NCI-H2196 treated with DMSO at 0.1 percent for 48 hours (cell line): ENCODE results near the gene GRIN2C.

ENCODE experiments used
- DNase-seq: peaks from one replicate; lab custom pipeline; 2025; ENCODE audit not compliant: unreplicated experiment; lab: John Stamatoyannopoulos, UW

GRIN2C gene

DNA sequence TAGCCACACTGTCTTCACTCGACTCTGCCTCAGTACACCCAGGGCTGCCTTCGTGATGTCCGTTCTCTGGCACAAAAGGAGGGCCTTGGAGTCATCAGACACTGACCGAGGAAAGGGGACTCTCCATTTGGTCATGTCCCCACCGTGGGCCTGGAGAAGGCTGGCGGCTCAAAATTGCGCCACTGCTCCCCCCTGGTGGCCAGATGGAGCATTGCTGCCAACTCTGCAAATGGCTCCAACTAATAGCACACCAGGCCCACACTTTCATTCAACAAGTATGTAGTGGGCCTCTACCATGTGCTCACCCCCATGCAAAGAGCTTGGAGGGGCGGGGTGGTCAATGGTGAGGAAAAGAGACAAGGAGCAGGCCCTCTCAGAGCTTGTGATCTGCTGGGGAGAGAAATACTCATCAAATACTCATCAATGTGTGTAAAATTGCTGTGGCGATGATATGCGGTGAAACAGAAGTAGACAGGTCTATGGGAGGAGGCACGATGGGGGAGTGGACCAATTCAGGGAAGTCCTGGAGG is 5.2 kb upstream of the GRIN2C start:
- DNase-seq, result no peak

DNA sequence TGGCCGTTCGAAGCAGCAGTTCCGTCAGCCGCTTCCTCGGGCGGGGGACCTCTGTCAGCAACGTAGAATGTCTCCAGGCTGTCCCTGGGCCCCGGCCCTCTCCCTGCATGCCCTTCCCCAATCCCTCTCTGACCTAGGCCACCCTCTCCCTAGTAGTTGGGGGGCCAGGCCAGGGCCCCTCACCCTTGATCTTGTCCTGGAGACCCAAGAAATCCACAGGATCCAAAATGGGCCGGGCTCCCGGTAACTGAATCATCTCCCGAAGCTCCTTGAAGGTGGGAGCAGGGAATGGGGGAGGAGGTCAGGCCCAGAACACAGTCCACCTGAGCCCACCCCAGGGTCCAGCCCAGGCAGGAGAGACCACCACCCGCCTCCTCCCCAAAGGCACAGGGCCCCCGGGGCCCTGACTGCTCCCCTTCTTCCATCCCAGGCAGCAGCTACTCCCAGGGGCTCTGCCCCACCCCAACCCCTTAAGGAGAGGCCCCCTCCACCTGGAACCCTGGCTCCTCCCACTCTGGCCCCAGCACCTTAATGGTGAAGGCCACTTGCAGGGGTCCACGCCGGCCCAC is 4.7 kb upstream of the GRIN2C start:
- no peak for DNase-seq

DNA sequence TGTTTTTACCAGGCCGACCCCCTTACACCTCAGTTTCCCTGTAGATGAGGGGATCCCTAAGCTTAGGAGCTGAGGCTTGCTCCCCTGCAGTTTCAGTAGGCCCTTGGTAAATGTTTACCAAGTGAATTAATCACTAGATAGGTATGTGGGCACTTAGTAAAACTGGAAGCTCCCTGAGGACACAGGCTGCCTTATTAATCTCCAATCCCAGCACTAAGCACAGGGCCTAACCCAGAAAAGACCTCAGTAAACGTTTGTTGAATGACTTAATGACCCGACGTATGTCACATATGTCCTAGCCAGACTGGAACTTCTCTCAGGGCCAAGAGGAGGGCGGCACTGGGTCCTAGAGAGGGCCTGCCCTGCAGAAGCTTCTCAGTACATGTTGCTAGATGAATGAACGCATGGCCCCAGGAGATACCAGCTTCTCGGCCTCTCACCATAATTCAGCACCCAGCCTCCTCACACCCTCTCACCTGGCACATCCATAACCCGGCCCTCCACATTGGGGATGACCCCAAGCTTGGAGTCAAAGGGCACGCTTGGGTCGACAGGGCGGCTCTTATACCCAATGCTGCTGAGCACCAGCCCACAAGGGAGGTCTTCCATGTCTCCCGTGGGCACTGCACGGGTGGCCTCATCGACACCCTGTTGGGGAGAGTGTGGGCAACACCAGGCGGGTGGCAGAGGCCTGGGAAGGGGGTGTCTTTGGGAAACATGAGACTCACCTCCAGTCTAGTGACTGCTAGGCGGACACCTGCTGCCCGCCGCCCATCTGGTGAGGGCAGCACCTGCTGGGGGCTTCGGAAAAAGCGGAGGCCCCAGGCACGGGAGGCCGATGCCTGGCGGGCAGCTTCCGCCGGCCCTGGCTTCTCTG is 4.0 kb upstream of the GRIN2C start:
- DNase-seq, result no peak

DNA sequence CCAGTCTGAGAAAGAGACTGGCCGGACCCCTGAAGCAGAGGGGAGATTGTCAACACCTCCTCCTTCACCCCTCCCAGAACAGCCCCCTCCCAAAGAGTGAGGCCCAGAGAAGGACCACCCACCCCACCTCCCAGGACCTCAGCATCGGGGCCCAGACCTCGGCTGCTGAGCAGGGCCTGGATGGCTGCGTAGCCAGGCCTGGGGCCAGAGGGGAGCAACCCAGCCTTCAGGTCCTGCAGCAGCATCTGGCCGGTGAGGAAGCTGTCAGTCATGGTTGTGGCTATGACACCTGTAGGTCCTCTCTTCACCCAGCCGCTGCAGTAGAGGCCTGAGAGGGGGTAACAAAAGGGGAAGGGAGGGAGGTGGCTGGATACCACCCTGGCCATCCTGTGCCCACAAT is 3.2 kb upstream of the GRIN2C start:
- no peak for DNase-seq

DNA sequence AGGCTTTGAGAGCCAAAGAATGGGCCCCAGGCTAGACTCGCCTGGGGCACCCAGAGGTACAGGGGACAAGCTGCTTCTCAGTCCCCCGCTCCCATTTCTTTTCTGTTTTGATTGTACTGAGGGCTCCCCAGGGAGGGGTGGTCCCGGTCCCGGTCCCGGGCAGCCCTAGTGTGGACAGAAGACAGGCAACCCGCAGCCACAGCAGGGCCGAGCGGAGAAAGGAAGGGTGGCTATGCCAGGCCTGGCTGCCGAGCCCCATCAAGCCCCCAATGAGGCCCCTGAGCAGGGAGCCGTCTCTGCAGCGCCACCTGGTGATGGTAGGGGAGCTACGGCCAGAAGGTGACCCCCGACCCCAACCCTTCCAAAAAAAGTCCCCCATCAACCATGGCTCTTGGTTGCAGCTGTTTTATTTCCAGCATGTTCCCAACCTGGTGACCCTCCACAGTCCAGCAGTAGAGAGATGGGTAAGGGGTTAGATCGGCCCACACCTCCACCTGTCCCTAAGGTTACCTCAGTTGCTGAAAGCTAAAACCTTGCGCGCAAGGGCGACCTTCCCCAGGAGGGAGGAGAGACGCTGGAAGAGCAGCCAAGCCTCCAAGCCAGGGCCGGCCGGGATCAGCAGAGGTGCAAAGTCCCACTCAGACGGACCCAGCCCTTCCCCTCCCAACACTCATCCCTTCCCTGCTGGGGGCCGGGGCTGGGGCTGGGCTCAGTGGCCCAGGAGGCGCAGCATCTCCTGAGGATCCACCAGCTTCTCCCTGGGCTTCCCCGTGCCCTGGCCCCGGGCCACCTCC is 2.6 kb upstream of the GRIN2C start:
- no peak for DNase-seq

DNA sequence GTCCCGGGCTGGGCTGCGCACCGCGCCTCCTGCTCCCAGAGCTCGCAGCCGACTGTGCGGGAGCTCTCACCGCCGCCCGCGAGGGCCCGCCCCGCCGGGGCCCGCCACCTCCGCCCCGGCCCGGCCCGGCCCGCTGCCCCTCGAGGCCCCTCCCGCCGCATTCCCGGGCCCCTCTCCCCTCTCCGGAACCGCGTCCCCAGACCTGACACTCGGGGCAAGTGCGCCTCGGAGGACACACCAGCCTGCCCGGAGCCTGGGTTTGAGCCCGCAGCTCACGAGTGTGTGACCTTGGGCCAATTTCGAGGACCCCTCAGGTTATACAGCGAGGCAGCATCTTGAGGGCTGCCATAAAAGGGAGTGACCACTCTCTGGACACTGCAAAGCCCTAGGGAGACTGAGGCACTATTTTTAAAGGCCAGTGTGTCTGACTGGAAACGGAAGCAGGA is 2.0 kb upstream of the GRIN2C start:
- no peak for DNase-seq

DNA sequence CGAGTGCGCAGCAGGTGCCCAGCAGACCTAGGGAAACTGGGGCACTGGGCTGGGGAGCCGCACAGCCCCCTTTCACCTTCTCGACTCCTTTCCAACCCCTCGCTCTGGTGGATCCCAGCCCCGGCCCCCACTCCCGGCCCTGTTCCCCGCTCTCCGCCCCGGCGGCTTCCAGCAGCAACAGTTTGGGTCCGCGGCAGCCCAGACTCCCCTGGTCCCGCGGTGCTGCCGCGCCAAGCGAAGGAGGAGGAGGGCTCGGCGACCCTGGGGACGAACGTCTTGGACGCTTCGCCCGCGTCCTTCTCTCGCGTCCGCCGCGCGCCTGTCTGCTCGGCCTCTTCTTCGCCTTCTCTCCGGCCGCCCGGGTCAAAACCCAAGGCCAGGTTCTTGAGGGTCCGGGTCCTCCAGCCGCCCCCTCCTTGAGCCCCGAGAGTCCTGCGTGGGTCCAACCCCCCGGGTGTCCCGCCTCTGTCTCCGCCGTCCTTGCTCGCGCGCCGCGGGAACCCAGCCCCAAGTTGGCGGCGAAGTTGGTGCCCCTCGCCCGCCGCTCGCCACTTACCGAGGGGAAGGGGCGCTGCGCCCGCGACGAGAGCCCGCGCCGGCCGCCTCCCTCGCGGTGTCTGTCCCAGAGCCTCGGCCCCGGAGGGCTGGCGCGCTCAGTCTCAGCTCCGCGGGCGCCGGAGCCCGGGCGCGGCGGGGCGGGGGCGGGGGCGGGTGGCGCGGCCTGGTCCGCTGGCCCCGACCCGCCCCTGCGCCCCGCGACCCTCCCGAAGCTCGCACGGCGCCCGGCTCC is 1.4 kb upstream of the GRIN2C start:
- DNase-seq, result no peak

DNA sequence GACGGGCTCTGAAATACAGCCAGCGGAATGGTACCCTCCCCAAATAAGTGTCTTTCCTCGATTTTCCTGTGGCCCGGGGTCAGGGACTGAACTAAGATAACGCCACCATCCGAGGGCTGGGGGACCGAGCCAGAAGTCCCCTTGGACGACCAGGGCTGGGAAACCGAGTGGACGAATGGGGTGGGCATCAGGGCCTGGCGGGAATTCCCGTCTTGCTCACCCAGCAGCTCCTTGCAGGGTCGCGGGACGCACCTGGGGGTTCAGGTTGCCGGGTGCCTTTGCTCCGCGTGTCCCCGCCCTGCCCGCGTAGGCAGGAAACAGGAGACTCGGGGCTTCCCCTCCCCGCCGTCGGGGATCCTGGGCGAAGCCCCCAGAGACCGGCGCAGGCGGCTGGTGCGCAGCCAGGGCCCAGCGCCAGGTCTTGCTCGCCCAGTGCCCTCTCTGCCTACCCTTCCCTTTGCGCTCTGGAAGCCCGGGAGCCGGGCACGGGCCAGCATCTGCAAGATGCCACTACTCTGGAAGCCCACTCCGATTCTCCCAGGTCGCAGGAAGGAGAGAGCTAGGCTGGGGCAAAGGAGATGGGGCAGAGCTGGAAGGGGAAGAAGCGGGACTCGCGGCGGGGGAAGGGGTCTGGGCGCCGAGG is 665 bp upstream of the GRIN2C start:
- no peak for DNase-seq

DNA sequence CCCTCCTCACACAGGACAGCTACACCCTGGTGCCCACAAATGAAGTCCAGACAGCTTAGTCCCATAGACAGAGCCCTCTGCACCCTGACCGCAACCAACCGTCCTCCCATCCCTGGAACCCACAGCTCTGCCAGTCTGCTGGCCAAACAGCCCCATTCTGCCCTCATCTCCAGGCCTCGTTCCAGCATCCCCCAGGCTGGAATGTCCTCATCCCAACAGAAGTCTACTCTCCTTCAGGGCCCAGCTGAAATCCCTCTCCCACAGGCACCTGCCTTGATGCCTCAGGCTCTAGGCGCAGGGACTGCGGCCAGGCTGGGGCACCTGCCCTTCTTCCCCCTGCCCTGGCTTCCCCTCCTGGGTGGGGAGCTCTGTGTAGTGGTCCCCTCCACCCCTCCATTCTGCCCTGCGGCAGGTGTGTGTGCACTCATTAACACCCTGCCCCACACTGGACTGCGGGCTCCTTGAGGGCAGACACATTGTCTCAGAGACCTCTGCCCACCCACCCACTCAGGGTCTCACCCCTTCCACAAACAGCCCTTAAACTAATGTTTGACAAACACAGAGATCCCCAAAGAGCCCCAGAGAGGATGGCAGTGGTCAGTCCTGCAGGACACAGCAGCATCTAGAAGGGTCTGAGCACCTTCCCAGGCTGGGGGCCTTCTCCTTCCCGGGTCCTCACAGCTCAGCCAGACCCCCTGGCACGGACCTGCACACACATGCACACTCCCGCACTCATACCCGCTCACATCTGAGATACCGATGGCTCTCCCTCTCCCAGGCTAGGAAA is 820 bp downstream of the GRIN2C start:
- DNase-seq, result no peak

DNA sequence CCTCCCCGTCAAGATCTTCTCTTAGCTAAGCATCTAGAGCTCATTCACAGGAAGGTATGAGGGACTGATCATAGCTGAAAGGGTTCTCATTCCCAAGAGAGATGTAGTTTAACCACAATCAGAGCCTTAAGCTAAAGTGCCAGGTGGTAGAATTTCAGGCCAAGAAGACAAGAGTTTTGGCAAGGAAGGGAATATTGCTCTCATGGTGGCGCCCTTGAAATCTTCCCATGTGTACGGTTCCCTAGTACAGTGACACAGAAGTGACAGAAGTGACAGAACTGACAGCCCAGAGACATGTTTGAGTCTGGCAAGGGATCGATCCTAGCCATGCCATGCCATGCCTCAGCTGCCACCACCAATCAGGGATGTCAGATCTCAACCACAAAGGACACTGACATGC is 2.5 kb downstream of the GRIN2C start:
- DNase-seq, result no peak

DNA sequence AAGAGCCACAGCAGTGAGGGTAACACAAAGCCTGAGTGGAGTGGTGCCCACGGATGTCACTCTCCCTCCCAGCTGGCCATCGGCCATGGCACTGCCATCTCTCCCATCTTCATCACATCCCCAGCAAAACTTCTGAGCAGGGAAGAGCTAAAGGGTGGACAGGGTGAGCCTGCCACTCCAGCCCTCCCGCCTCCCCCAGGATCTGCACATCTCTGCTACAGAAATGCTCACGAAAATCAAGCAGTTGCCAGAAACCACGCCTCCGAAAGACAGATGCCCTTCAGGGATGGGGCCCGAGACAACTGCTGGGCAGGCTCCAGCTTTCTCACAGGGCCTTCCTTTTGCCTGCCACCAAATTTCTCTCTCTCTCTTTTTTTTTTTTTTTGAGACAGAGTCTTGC is 3.6 kb downstream of the GRIN2C start:
- DNase-seq, result no peak

DNA sequence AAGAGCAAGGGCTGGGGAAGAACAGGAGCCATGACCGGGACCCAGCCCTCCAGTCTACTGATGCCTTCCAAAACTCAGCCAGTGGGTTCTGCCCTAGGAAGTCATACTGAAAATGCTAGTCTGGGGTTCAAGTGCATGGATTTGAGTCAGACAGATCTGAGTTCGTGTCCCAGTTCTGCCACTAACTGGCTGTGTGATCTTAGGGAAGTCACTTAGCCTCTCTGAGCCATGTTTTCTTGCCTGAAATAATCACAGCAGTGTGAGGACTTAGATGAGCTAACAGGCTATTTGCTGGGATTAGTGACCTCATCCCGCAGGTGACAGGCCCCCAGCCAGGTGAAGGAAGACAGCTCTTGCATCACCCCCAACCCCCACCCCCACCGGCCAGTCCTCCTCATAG is 4.4 kb downstream of the GRIN2C start:
- DNase-seq, result no peak

DNA sequence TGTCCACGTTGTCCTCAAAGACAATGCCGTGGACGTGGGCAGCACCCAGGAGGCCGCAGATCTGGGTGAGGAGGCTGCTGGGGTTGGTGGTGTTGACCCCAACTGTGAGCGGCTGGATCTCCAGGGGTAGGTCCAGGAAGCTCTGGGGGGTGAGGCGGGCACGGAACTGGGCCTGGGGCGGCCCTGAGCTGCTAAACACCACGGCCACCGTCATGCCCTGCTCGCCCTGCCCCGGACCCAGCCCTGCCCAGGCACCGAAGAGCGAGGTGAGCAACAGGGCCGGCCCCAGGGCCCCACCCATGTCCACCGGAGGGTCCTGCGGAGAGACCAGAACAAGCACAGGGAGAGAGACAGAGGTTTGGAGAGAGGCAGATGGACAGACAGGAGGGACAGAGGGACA is 4.9 kb downstream of the GRIN2C start:
- DNase-seq, result no peak

DNA sequence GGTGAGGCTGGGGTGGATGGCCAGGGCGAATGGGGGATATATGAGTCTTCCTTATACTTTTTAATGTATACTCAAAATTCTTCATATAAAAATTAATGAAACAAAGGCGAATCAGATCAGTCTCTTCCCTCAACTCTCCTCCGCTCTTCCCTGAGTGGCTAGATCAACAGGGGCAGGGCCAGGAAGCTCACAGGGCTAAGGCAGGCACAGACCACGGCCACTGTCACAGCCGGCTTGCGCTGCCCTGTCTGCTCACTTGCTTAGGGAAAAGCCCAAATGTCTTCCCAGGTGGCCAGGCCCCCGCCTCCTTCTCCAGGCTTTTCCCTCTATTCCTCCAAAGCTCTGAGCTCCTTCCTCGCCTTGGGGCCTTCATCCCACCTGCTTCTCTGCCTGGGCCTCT is 6.0 kb downstream of the GRIN2C start:
- no peak for DNase-seq

DNA sequence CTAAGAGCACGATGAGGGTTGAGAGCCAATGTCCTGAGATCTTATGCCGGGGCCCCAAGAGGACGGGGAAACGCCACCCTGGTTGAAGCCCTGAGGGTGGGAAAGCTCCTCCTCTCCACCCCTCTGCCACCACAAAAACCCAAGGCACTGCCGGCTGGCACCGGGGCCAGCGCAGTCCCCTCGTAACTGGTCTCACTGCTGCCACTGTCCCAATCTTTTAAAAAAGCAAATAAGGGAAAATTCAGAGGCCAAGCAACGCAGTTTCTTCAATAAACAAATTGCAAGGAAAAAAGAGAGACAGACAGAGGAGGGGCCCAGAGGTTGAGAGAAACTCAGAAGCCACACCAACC is 6.7 kb downstream of the GRIN2C start:
- no peak for DNase-seq

DNA sequence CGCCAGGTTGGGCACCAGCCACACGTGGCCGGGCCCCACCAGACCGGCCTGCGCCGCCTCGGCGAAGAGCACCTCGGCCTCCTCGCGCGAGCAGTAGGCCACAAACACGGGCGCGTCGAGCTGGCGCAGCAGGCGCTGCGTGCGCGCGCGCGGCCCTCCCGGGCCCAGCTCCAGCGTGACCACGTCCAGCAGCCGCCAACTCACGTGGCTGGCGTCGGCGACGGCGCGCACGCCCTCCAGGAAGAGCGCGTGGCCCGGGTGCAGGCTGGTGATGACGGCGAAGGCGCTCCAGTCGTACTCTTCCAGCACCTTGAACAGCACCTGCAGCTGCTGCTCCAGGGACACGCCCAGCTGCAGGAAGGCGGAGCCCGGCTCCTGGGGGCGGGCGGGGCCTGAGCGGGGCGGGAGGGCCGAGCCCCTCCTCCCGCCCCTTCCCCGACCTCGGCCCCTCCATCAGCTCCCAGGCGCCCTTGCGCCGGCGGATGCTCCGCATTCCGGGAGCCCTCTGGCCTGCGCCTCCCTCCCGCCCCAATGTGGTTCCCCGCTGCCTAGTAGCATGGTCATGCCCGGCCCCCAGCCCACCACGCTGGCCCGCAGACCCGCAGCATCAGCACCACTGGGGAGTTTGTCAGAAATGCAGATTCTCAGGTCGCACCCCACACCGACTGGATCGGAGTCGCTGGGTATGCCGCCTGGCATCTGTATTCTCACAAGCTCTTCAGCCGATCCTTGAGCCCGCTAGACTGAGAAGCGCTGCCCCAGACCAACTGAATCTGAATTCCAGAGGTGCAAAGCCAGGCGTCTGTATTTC is 7.2 kb downstream of the GRIN2C start:
- peak; percentile 67 for DNase-seq

DNA sequence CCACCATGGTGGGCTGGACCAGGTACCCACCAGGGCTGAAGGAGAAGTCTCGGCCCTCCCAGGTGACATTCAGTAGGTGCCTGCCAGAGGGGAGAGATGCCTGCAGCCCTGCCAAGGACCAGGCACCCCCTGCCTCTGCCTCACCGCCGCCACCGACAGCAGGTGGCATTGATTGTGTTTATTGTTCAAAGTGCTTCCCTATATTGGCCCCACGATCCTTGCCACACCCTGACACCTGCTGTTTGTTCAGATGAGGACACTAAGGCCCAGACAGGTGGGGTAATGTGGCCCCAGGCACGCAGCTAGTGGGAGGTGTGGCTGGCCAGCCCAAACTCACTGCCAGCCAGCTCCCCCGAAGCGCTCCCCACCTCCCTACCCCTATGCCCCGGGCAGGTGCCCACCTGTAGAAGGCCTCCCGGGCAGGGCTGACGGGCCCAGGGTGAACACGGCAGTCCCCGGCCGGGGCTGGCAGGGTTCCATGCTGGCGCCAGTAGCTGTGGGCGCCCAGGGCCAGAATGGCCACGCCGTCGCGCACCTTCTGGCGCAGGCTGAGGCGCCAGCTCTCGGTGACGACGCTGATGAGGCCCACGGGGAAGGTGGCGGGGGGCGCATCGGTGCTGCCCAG is 8.0 kb downstream of the GRIN2C start:
- DNase-seq, result no peak

DNA sequence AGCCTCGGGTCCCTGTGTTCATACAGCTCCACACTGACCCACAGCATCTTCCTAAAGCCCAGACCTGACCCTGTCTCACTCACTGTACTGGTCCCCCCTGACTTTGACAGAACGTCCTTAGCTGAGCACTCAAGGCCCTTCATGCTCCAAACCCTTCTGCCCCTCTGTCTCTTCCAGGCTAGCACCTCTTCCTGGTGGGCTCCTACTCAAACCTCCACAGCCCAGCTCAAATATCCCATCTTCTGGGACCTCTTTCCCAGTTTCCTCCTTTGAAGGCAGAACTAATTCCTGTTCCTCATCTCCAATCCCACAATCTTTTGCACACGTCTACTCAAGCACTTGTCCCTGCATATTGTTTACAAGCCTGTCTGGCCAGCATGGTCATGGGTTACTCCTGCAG is 8.8 kb downstream of the GRIN2C start:
- no peak for DNase-seq
